CD4-positive, alpha-beta T cell (primary cell): ENCODE measurements around the gene FBLN2. TPM values are rescaled to one million over a fixed set of nuclear protein-coding genes. Genes with fewer than 3 reads are reported as not detected.

Source experiments
- ATAC-seq: fragments of 200-7000 bp; cut with Tn5 transposase; one replicate; pipeline ENCODE4 v1.10.0; 2022; ENCODE audit warnings: mild to moderate bottlenecking; ENCODE audit not compliant: poor library complexity
- CTCF ChIA-PET: fragments of 350-600 bp; sonication (Branson Sonifier 250); formaldehyde crosslinking; loops from one replicate; lab custom pipeline; 2021; ENCODE audit warnings: antibody characterized with exemption, inconsistent platforms; lab: Charles Lee
- POLR2A ChIA-PET: fragments of 350-600 bp; sonication (Branson Sonifier 250); formaldehyde crosslinking; loops from one replicate; lab custom pipeline; 2021; ENCODE audit warnings: antibody characterized with exemption, inconsistent platforms; lab: Charles Lee
- DNase-seq, 14 experiments: peaks; one replicate each; pipeline ENCODE4 v3.0.0-alpha.2; 2013 to 2020; ENCODE audit warnings: mixed read lengths in 2 of 14
- H3K27ac ChIP-seq, 2 donors: one replicate each; pipeline versions ENCODE4 v1.5.1 to v1.7.0; 2013; ENCODE audit warnings: low read length in 2 of 2, low read depth in 1 of 2, mild to moderate bottlenecking in 1 of 2
- H3K27me3 ChIP-seq, 2 experiments: 1 replicate in 1 of 2; 2 replicates in 1 of 2; pipeline versions ENCODE4 v1.6.1 to v1.7.0; 2013; ENCODE audit warnings: low read length in 2 of 2, control low read depth in 1 of 2, mild to moderate bottlenecking in 1 of 2, moderate library complexity in 1 of 2; ENCODE audit not compliant: insufficient read depth in 2 of 2, control insufficient read depth in 1 of 2
- H3K36me3 ChIP-seq: one replicate; pipeline ENCODE4 v1.6.1; 2013; ENCODE audit warnings: low read length, control low read depth; ENCODE audit not compliant: insufficient read depth
- H3K4me1 ChIP-seq: one replicate; pipeline ENCODE4 v1.6.1; 2013; ENCODE audit warnings: low read length, control low read depth; ENCODE audit not compliant: insufficient read depth
- H3K4me3 ChIP-seq: one replicate; pipeline ENCODE4 v1.5.1; 2013; ENCODE audit warnings: mild to moderate bottlenecking, low read length, moderate library complexity
- H3K9me3 ChIP-seq, 2 experiments: 1 replicate in 1 of 2; 2 replicates in 1 of 2; pipeline versions ENCODE4 v1.6.1 to v1.7.0; 2013; ENCODE audit warnings: low read length in 2 of 2, mild to moderate bottlenecking in 2 of 2, control low read depth in 1 of 2, moderate library complexity in 1 of 2; ENCODE audit not compliant: control insufficient read depth in 1 of 2, insufficient read depth in 1 of 2
- H3K27ac Mint-ChIP-seq: one replicate; pipeline ENCODE4 v1.8.0; 2020; ENCODE audit warnings: mixed read lengths
- H3K27me3 Mint-ChIP-seq: one replicate; pipeline ENCODE4 v1.8.0; 2021; ENCODE audit warnings: mixed read lengths
- H3K36me3 Mint-ChIP-seq: one replicate; pipeline ENCODE4 v1.8.0; 2021; ENCODE audit warnings: low read depth, mixed read lengths
- H3K4me1 Mint-ChIP-seq: one replicate; pipeline ENCODE4 v1.8.0; 2021; ENCODE audit warnings: low read depth, mixed read lengths
- H3K4me3 Mint-ChIP-seq: one replicate; pipeline ENCODE4 v1.8.0; 2020; ENCODE audit warnings: mild to moderate bottlenecking, mixed read lengths
- H3K9me3 Mint-ChIP-seq: one replicate; pipeline ENCODE4 v1.8.0; 2020; ENCODE audit warnings: mixed read lengths
- CTCF ChIP-seq: fragments of 200-600 bp; IDR thresholded peaks from one replicate; pipeline ENCODE4 v1.8.0; 2022; ENCODE audit warnings: antibody characterized with exemption, mild to moderate bottlenecking
- intact Hi-C, 2 experiments: fragments of 100-400 bp; cut with DNase I in 1 of 2; cut with micrococcal nuclease in 1 of 2; formaldehyde crosslinking; loops; one replicate each; pipeline versions ENCODE4 v1.15.1 to v1.9.0; 2023 to 2025; cut with DNase I, micrococcal nuclease
- total RNA-seq, 174 experiments: library from RNA in 2 of 174; stranded (reverse) in 2 of 174; gene quantifications; one replicate each; pipeline ENCODE4 v1.2.3 and lab custom pipeline; 2021 to 2026

The FBLN2 gene
- total RNA-seq, 2 experiments from 2014 or later: 0.19 to 0.25 TPM

DNA sequence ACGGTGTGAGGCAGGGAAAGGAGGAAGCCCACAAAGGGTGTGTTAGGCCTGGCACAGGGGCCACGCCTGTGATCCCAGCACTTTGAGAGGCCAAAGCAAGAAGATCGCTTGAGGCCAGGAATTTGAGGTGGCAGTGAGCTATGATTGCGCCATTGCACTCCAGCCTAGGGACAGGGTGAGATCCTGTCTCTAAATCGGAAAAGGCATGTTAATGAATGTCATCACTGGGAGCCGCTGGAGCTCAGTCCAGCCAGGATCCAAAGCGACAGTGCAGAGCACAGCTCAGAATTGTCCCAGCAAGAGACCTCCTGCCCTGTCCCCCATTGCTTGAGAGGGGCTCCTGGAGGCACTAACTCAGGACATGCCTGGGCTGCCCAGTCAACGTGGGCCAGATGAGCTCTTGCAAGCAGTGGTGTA, 15.0 kb upstream of the FBLN2 start:
- peaks cover 8% of the 10 kb centered on the region for H3K4me1 Mint-ChIP-seq
- H3K27ac Mint-ChIP-seq: no peak overlapping the region
- no peaks in the 10 kb centered on the region for H3K9me3 Mint-ChIP-seq
- no peak overlapping the region for H3K27ac ChIP-seq
- no peaks in the 10 kb centered on the region for H3K36me3 Mint-ChIP-seq
- peaks cover 8% of the 10 kb centered on the region for H3K4me1 ChIP-seq
- CTCF ChIA-PET: no interaction called here
- no peaks in the 10 kb centered on the region for H3K36me3 ChIP-seq
- H3K9me3 ChIP-seq: no peaks in the 10 kb centered on the region
- no peak overlapping the region for H3K4me3 ChIP-seq
- POLR2A ChIA-PET: no interaction called here
- TF ChIP-seq CTCF: no peak
- no peaks in the 10 kb centered on the region for H3K27me3 Mint-ChIP-seq
- DNase-seq: no peak
- intact Hi-C loops: no loop called here
- no peak overlapping the region for H3K4me3 Mint-ChIP-seq
- ATAC-seq: no peak
- H3K27me3 ChIP-seq: no peaks in the 10 kb centered on the region

GRCh38 chr3:13535526-13535875, 13.4 kb upstream of the FBLN2 start:
- POLR2A ChIA-PET: no interaction called here
- no peaks in the 10 kb centered on the region for H3K9me3 Mint-ChIP-seq
- no peak overlapping the region for H3K27ac Mint-ChIP-seq

GRCh38 chr3:13535905-13536304, 13.0 kb upstream of the FBLN2 start:
- ATAC-seq: no peak

More at GRCh38 chr3:13535526-13535875, 13.4 kb upstream of the FBLN2 start:
- peaks cover 0 to 4% of the 10 kb centered on the region in 2 experiments for H3K9me3 ChIP-seq
- intact Hi-C loops: no loop called here
- TF ChIP-seq CTCF: no peak
- Mint-ChIP-seq H3K27me3 (no peaks in the 10 kb centered on the region), H3K4me1 (peaks cover 8% of the 10 kb centered on the region), H3K36me3 (no peaks in the 10 kb centered on the region), H3K4me3 (no peak overlapping the region)
- H3K36me3 ChIP-seq: no peaks in the 10 kb centered on the region
- DNase-seq: no peak
- H3K27ac ChIP-seq: no peak overlapping the region
- H3K27me3 ChIP-seq: peaks cover 0 to 2% of the 10 kb centered on the region in 2 experiments
- no peak for ATAC-seq
- no peak overlapping the region for H3K4me3 ChIP-seq
- peaks cover 8% of the 10 kb centered on the region for H3K4me1 ChIP-seq
- CTCF ChIA-PET: no interaction called here

More at GRCh38 chr3:13535905-13536304, 13.0 kb upstream of the FBLN2 start:
- POLR2A ChIA-PET: no interaction called here
- Mint-ChIP-seq H3K36me3 (no peaks in the 10 kb centered on the region), H3K4me3 (no peak overlapping the region), H3K27me3 (no peaks in the 10 kb centered on the region), H3K27ac (no peak overlapping the region), H3K9me3 (no peaks in the 10 kb centered on the region), H3K4me1 (peaks cover 8% of the 10 kb centered on the region)
- no peak for TF ChIP-seq CTCF
- peaks cover 0 to 8% of the 10 kb centered on the region in 2 experiments for H3K9me3 ChIP-seq
- peaks cover 0 to 2% of the 10 kb centered on the region in 2 experiments for H3K27me3 ChIP-seq
- H3K27ac ChIP-seq: no peak overlapping the region
- intact Hi-C loops: no loop called here
- CTCF ChIA-PET: no interaction called here
- H3K36me3 ChIP-seq: no peaks in the 10 kb centered on the region
- no peak overlapping the region for H3K4me3 ChIP-seq
- no peak for DNase-seq
- peaks cover 8% of the 10 kb centered on the region for H3K4me1 ChIP-seq
